NCI-H446 (cell line): ENCODE measurements around the gene YPEL5.
"Not testable (repeated sequence)": the region's sequence is repeated elsewhere in the genome, so short reads cannot be mapped to it uniquely, and the experiment has no call there.

Experiments
- DNase-seq, 2 experiments: peaks; one replicate each; lab custom pipeline; 2025; lab: John Stamatoyannopoulos, UW

Gene YPEL5

GRCh38 chr2:30136764-30137444 lies 9.9 kb upstream of the YPEL5 start:
- DNase-seq: no peak

GRCh38 chr2:30139131-30139870 lies 7.5 kb upstream of the YPEL5 start:
- DNase-seq: no peak

GRCh38 chr2:30141136-30141535 lies 5.7 kb upstream of the YPEL5 start:
- DNase-seq: no peak

GRCh38 chr2:30144260-30144659 lies 2.5 kb upstream of the YPEL5 start:
- DNase-seq: no peak

GRCh38 chr2:30144951-30145350 lies 1.9 kb upstream of the YPEL5 start:
- not testable (repeated sequence) for DNase-seq

- no peak for DNase-seq
Observed at GRCh38 chr2:30145826-30146336, 926 bp upstream of the YPEL5 start.

- DNase-seq: no peak
Observed at GRCh38 chr2:30147196-30147714, 448 bp downstream of the YPEL5 start.

- peak in 1 of 2 experiments; percentile 59 for DNase-seq
Observed at GRCh38 chr2:30147715-30148610, 1.2 kb downstream of the YPEL5 start.

GRCh38 chr2:30148850-30149249 lies 2.0 kb downstream of the YPEL5 start:
- no peak for DNase-seq

GRCh38 chr2:30149513-30149912 lies 2.7 kb downstream of the YPEL5 start:
- no peak for DNase-seq

GRCh38 chr2:30149976-30150375 lies 3.2 kb downstream of the YPEL5 start:
- DNase-seq: no peak

- no peak for DNase-seq
Observed at GRCh38 chr2:30150786-30151185, 4.0 kb downstream of the YPEL5 start.

GRCh38 chr2:30152385-30152784 lies 5.6 kb downstream of the YPEL5 start:
- no peak for DNase-seq

- DNase-seq: no peak
Observed at GRCh38 chr2:30155202-30155601, 8.4 kb downstream of the YPEL5 start.

GRCh38 chr2:30155889-30156658 lies 9.3 kb downstream of the YPEL5 start:
- DNase-seq: no peak

GRCh38 chr2:30157616-30158015 lies 10.8 kb downstream of the YPEL5 start:
- no peak for DNase-seq

- no peak for DNase-seq
Observed at GRCh38 chr2:30159766-30160165, 13.0 kb downstream of the YPEL5 start.

- DNase-seq: no peak
Observed at GRCh38 chr2:30161929-30162706, 15.3 kb downstream of the YPEL5 start.

- DNase-seq: no peak
Observed at GRCh38 chr2:30162806-30163205, 16.0 kb downstream of the YPEL5 start.

- no peak for DNase-seq
Observed at GRCh38 chr2:30164131-30164925, 17.5 kb downstream of the YPEL5 start.
